Trophoblast cell (in vitro differentiated cells and primary cell): Measurements from ENCODE around the gene CHRNA5.

ENCODE experiments used
- DNase-seq, 2 donors: peaks; one replicate each; pipeline ENCODE4 v3.0.0-alpha.2; 2016
- H2AFZ ChIP-seq: 2 replicates; pipeline ENCODE4 v1.6.1; 2013; ENCODE audit warnings: low read length, moderate library complexity, mild to moderate bottlenecking; ENCODE audit not compliant: insufficient read depth, poor library complexity
- H2AK5ac ChIP-seq: 2 replicates; pipeline ENCODE4 v1.6.1; 2013; ENCODE audit warnings: mild to moderate bottlenecking, low read length
- H2BK120ac ChIP-seq: 2 replicates; pipeline ENCODE4 v1.6.1; 2013; ENCODE audit warnings: low read length, mild to moderate bottlenecking, moderate library complexity; ENCODE audit not compliant: insufficient read depth, poor library complexity
- H2BK12ac ChIP-seq: 2 replicates; pipeline ENCODE4 v1.6.1; 2013; ENCODE audit warnings: mild to moderate bottlenecking, low read length, moderate library complexity
- H2BK5ac ChIP-seq: 2 replicates; pipeline ENCODE4 v1.6.1; 2013; ENCODE audit warnings: low read length, low read depth, moderate library complexity, mild to moderate bottlenecking; ENCODE audit not compliant: poor library complexity
- H3K14ac ChIP-seq: 2 replicates; pipeline ENCODE4 v1.6.1; 2013; ENCODE audit warnings: mild to moderate bottlenecking, low read length
- H3K18ac ChIP-seq: 2 replicates; pipeline ENCODE4 v1.6.1; 2013; ENCODE audit warnings: mild to moderate bottlenecking, low read length
- H3K23ac ChIP-seq: 2 replicates; pipeline ENCODE4 v1.6.1; 2013; ENCODE audit warnings: low read length
- H3K27ac ChIP-seq: 2 replicates; pipeline ENCODE4 v1.5.1; 2013; ENCODE audit warnings: low read depth, mild to moderate bottlenecking, inconsistent platforms, low read length, moderate library complexity
- H3K27me3 ChIP-seq: 2 replicates; pipeline ENCODE4 v1.6.1; 2013; ENCODE audit warnings: inconsistent platforms, mild to moderate bottlenecking, low read length, moderate library complexity; ENCODE audit not compliant: insufficient read depth
- H3K36me3 ChIP-seq, 2 experiments: 1 replicate in 1 of 2; 2 replicates in 1 of 2; pipeline ENCODE4 v1.6.1; 2013; ENCODE audit warnings: low read length in 2 of 2, mild to moderate bottlenecking in 2 of 2, moderate library complexity in 1 of 2; ENCODE audit not compliant: insufficient read depth in 2 of 2, control insufficient read depth in 1 of 2
- H3K4ac ChIP-seq: 2 replicates; pipeline ENCODE4 v1.6.1; 2013; ENCODE audit warnings: low read depth, mild to moderate bottlenecking, low read length, moderate library complexity
- H3K4me1 ChIP-seq, 2 experiments: 1 replicate in 1 of 2; 2 replicates in 1 of 2; pipeline ENCODE4 v1.6.1; 2013; ENCODE audit warnings: low read length in 2 of 2, mild to moderate bottlenecking in 2 of 2, moderate library complexity in 1 of 2; ENCODE audit not compliant: insufficient read depth in 2 of 2, control insufficient read depth in 1 of 2
- H3K4me2 ChIP-seq: 2 replicates; pipeline ENCODE4 v1.6.1; 2013; ENCODE audit warnings: inconsistent platforms, mild to moderate bottlenecking, low read length, moderate library complexity
- H3K4me3 ChIP-seq: 2 replicates; pipeline ENCODE4 v1.5.1; 2013; ENCODE audit warnings: mild to moderate bottlenecking, low read depth, low read length, inconsistent platforms
- H3K79me1 ChIP-seq: one replicate; pipeline ENCODE4 v1.6.1; 2013; ENCODE audit warnings: low read length
- H3K79me2 ChIP-seq: 2 replicates; pipeline ENCODE4 v1.6.1; 2013; ENCODE audit warnings: low read length, mild to moderate bottlenecking; ENCODE audit not compliant: control insufficient read depth, insufficient read depth, poor library complexity
- H3K9ac ChIP-seq: 2 replicates; pipeline ENCODE4 v1.6.1; 2013; ENCODE audit warnings: mild to moderate bottlenecking, low read length
- H3K9me3 ChIP-seq: 2 replicates; pipeline ENCODE4 v1.6.1; 2013; ENCODE audit warnings: low read depth, mild to moderate bottlenecking, control low read depth, inconsistent platforms, low read length; ENCODE audit not compliant: insufficient read depth
- H4K12ac ChIP-seq: 2 replicates; pipeline ENCODE4 v1.6.1; 2013; ENCODE audit warnings: low read depth, mild to moderate bottlenecking, low read length, moderate library complexity
- H4K8ac ChIP-seq: 2 replicates; pipeline ENCODE4 v1.6.1; 2013; ENCODE audit warnings: low read depth, mild to moderate bottlenecking, low read length, moderate library complexity
- H4K91ac ChIP-seq: one replicate; pipeline ENCODE4 v1.6.1; 2013; ENCODE audit warnings: low read depth, mild to moderate bottlenecking, low read length, moderate library complexity
- WGBS: extraction: QIAGEN DNeasy Blood & Tissue Kit; methylation state at CpG from one replicate; pipeline ENCODE4 v1.1.7; 2013; ENCODE audit warnings: missing lambda C conversion rate; ENCODE audit not compliant: insufficient read length, insufficient coverage; ENCODE audit errors: extremely low coverage; 5-methylcytosine and 5-hydroxymethylcytosine counted together

Gene CHRNA5

DNA sequence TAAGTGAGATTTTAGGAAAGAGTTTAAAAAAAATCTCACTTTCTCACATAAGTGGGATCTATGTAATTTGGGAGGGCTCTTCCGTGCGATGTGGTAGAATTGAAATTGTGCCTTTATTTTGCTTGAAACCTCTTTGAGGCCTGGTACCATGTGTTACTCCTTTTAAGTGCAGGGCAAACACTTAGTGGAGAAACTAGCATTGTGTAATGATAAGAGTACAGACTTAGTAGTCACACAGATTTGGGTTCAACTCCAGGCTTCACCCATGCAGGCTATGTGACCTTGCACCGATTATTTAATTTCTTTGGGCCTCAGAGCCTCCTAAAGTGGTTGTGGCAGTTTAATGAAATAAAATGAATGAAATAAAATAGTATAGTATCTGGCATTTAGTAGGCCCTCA lies 22.7 kb upstream of the CHRNA5 start:
- Histone ChIP-seq H3K79me1 (peaks cover 5% of the 10 kb centered on the region), H3K9ac (no peak overlapping the region), H3K4me1 (no peaks in the 10 kb centered on the region), H4K12ac (no peak overlapping the region), H3K18ac (no peak overlapping the region), H3K4me2 (no peak overlapping the region), H4K8ac (no peak overlapping the region), H3K36me3 (peaks cover 17 to 24% of the 10 kb centered on the region in 2 experiments), H2BK5ac (no peak overlapping the region), H3K14ac (no peak overlapping the region), H2BK120ac (no peak overlapping the region), H3K4me3 (no peak overlapping the region), H3K27me3 (no peaks in the 10 kb centered on the region), H3K4ac (no peak overlapping the region), H3K79me2 (peaks cover 5% of the 10 kb centered on the region), H2BK12ac (no peak overlapping the region), H3K23ac (no peak overlapping the region), H3K27ac (no peak overlapping the region), H2AK5ac (no peak overlapping the region), H4K91ac (no peak overlapping the region), H3K9me3 (no peaks in the 10 kb centered on the region), H2AFZ (no peak overlapping the region)
- no peak for DNase-seq
- no CpG with 5 or more reads among the region's 3 CpGs for WGBS

GRCh38 chr15:78550194-78550593 lies 15.1 kb upstream of the CHRNA5 start:
- Histone ChIP-seq H3K4me1 (no peaks in the 10 kb centered on the region), H3K4me2 (no peak overlapping the region), H3K4ac (no peak overlapping the region), H2BK12ac (no peak overlapping the region), H2AFZ (no peak overlapping the region), H4K8ac (no peak overlapping the region), H3K18ac (no peak overlapping the region), H3K9me3 (no peaks in the 10 kb centered on the region), H3K79me2 (no peaks in the 10 kb centered on the region), H2AK5ac (no peak overlapping the region), H2BK5ac (no peak overlapping the region), H4K91ac (no peak overlapping the region), H3K9ac (no peak overlapping the region), H3K23ac (no peak overlapping the region), H3K79me1 (no peaks in the 10 kb centered on the region), H3K27ac (no peak overlapping the region), H4K12ac (no peak overlapping the region), H3K36me3 (peaks cover 20 to 36% of the 10 kb centered on the region in 2 experiments), H3K14ac (no peak overlapping the region), H3K27me3 (no peaks in the 10 kb centered on the region), H2BK120ac (no peak overlapping the region), H3K4me3 (no peak overlapping the region)
- no CpG with 5 or more reads among the region's 6 CpGs for WGBS
- DNase-seq: no peak

DNA sequence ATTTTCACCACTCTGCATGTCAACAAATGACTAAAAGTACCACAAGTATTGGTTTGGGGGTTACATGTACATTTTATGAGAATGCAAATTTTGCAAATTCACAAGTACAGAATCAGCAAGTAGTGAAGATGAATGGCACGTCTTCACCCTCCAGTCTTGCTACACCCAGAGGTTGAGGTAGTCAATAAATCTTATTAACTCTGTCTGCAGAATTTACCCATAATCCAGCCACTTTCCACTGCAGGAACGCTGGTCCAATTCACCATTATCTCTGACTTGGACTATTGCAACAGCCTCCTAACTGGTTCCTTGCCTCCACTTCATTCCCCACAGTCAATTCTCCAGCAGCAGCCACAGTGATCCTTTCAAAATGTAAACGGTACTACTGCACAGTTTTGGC lies 14.5 kb upstream of the CHRNA5 start:
- Histone ChIP-seq H3K36me3 (peaks cover 20 to 34% of the 10 kb centered on the region in 2 experiments), H2BK12ac (no peak overlapping the region), H3K79me1 (no peaks in the 10 kb centered on the region), H3K27ac (no peak overlapping the region), H3K4me2 (no peak overlapping the region), H3K9me3 (no peaks in the 10 kb centered on the region), H2BK5ac (no peak overlapping the region), H4K91ac (no peak overlapping the region), H3K4ac (no peak overlapping the region), H2AFZ (no peak overlapping the region), H2BK120ac (no peak overlapping the region), H3K23ac (no peak overlapping the region), H3K4me1 (no peaks in the 10 kb centered on the region), H3K18ac (no peak overlapping the region), H3K14ac (no peak overlapping the region), H3K4me3 (no peak overlapping the region), H2AK5ac (no peak overlapping the region), H4K8ac (no peak overlapping the region), H3K9ac (no peak overlapping the region), H3K27me3 (no peaks in the 10 kb centered on the region), H3K79me2 (no peaks in the 10 kb centered on the region), H4K12ac (no peak overlapping the region)
- WGBS: no CpG with 5 or more reads among the region's 3 CpGs
- no peak for DNase-seq

DNA sequence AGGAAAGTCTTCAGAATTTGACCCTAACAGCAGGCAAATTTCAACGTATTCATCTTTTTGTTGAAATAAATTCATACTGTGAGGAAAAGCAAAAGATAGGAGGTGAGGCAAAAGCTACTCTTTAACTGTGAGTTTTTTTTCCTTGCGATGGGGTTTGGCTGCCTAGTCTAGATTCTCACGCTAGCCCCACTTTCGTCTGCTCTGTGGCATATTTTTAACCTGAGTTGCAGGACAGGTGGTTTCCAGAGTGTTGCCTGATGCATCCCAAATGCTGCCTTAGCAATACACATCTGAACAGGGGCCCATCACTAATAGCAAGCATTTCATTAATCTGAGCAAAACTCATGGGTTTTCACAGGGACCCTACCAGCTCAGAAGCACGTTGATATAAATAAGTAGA lies 13.4 kb upstream of the CHRNA5 start:
- DNase-seq: no peak
- Histone ChIP-seq H3K27me3 (no peaks in the 10 kb centered on the region), H4K8ac (no peak overlapping the region), H2BK12ac (no peak overlapping the region), H2AK5ac (no peak overlapping the region), H3K9ac (no peak overlapping the region), H3K23ac (no peak overlapping the region), H4K12ac (no peak overlapping the region), H3K4me1 (no peaks in the 10 kb centered on the region), H3K4me2 (no peak overlapping the region), H3K79me2 (no peaks in the 10 kb centered on the region), H3K18ac (no peak overlapping the region), H2BK5ac (no peak overlapping the region), H3K4me3 (no peak overlapping the region), H3K79me1 (no peaks in the 10 kb centered on the region), H3K14ac (no peak overlapping the region), H2AFZ (no peak overlapping the region), H4K91ac (no peak overlapping the region), H2BK120ac (no peak overlapping the region), H3K9me3 (no peaks in the 10 kb centered on the region), H3K27ac (no peak overlapping the region), H3K36me3 (peaks cover 13 to 26% of the 10 kb centered on the region in 2 experiments), H3K4ac (no peak overlapping the region)
- no CpG with 5 or more reads among the region's 5 CpGs for WGBS
